GM19438 (cell line): ENCODE data around the gene CCDC28B.
A peak's percentile ranks its signal among the peaks of the same experiment; 100 is the strongest.
"Not testable (repeated sequence)": the region's sequence is repeated elsewhere in the genome, so short reads cannot be mapped to it uniquely, and the experiment has no call there.

Source experiments
- ATAC-seq: cut with Tn5 transposase; IDR thresholded peaks from one replicate; pipeline ENCODE4 v1.9.1; 2021; ENCODE audit warnings: low read depth; ENCODE audit not compliant: unreplicated experiment

Gene CCDC28B

GRCh38 chr1:32200226-32201010 is at the start of gene CCDC28B:
Gene CCDC28B, plus strand, starts transcription at chr1:32200595. Its CDS starts 1,341 bp downstream, at chr1:32201936.
- peak; percentile 23 for ATAC-seq

- ATAC-seq: no peak
Observed at GRCh38 chr1:32150847-32151246, 49.5 kb upstream of the CCDC28B start.

DNA sequence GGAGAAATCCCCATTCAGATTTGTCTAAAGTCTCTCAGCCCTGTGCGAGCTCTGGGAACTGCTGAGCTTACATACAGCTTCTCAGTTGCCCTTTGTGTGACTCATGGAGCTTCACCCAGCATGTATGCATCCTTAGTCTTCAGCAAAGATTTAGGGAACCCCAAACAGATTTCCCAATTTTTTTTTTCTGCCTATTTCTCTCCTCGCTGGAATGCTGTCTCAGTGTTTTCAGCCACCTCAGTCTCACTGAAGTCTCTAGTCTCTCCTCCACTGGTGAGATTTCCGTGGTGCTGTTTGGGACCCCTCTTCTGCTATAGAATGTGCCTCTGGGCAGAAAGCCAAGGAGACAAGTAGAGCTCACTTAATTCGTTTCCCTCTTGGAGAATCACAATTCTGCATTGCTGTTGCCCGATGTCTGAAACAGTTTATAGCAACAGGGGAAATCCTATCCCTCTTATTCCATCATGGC is 49.0 kb upstream of the CCDC28B start:
- no peak for ATAC-seq

DNA sequence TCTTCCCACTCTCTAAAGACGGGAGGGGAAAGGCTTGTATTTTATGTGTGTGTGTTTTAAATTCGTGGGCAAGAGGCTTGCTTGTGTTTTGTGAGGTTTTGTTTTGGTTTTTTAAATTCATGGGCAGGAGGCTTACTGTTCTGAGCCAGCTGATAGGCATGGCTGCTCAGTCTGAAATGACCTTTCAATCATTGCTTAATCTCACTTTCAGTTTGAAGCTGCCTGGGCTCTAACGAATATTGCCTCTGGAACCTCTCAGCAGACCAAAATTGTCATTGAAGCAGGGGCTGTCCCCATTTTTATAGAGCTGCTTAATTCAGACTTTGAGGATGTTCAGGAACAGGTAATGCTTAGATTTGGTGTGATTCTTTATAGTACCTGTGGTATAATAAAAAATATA is 41.2 kb upstream of the CCDC28B start:
- no peak for ATAC-seq

DNA sequence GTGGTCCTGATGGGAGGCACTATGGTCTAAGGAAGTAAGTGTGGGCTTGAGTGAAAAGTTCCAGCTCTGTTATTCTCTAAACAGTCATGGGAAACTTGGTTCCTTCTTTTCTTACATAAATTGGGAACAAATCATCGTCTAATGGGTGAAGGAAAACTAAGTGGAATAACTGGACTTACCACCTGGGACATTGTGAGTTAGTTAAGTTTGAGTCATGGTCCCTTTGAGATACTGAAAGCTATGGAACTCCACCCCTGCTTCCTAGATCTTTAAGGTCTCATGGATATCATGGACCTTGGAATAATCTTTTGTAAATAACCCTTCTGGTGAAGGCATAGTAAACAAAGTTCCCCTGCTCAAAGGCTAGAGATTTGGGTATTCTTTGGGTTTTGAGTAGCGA is 37.0 kb upstream of the CCDC28B start:
- no peak for ATAC-seq

DNA sequence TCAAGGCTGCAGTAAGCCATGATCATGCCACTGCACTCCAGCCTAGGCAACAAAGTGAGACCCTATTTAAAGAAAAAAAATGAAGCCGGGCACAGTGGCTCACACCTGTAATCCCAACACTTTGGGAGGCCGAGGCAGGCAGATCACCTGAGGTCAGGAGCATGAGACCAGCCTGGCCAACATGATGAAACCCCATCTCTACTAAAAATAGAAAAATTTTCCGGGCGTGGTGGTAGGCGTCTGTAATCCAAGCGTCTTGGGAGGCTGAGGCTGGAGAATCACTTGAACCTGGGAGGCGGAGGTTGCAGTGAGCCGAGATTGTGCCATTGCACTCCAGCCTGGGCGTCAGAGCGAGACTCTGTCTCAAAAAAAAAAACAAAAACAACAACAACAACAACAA is 34.8 kb upstream of the CCDC28B start:
- ATAC-seq: not testable (repeated sequence)

- ATAC-seq: no peak
Observed at GRCh38 chr1:32170991-32171390, 29.4 kb upstream of the CCDC28B start.

GRCh38 chr1:32172621-32173245 is 27.7 kb upstream of the CCDC28B start:
- no peak for ATAC-seq

DNA sequence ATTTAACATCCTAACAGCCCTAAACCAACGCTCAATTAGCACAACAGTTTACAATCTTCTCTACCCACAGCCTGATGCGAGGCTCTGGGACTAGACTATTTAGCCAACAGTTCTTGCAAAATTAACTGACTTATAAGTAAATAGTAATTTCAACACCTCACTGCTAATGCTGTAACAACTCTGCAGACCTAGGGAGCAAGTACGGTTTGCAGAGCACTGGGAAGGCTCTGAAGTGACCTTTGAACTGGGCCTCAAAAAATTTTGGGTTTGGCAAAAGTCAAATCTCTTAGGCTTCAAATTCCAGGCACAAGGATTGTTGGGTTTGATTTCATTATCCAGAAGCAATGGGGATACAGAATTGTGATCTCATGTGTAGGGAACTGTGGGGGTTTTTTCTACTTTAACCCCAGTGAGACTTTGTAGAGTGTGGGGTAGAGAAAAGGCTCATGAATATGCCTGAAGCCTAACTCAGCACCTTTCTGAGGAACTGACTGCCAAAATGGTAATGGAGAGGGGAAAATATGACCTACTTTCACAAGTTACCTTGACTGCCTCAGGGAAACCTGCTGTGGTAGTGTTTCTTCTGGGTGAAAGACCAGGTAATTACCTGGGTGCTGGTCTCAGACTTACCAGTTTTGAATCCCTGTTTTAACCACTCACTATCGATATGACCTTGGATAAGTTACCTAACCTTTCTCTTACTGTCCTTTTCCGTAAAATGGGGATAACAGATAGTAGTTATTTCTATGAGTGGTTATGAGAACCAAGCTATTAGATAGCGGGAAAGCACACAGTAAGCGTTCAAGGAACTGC is 21.8 kb upstream of the CCDC28B start:
- ATAC-seq: no peak

DNA sequence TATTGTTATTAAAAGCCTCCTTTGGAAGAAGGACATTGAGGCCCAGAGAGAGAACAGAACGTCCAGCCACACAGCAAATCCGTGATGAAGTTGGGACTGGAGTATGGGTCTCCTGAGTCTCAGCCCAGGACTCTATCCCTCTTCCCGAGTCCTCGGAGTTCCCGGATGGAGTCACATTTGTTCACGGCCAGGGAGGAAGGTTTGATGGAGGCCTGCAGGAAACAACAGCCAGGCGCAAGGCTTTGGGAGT is 21.3 kb upstream of the CCDC28B start:
- ATAC-seq: no peak

DNA sequence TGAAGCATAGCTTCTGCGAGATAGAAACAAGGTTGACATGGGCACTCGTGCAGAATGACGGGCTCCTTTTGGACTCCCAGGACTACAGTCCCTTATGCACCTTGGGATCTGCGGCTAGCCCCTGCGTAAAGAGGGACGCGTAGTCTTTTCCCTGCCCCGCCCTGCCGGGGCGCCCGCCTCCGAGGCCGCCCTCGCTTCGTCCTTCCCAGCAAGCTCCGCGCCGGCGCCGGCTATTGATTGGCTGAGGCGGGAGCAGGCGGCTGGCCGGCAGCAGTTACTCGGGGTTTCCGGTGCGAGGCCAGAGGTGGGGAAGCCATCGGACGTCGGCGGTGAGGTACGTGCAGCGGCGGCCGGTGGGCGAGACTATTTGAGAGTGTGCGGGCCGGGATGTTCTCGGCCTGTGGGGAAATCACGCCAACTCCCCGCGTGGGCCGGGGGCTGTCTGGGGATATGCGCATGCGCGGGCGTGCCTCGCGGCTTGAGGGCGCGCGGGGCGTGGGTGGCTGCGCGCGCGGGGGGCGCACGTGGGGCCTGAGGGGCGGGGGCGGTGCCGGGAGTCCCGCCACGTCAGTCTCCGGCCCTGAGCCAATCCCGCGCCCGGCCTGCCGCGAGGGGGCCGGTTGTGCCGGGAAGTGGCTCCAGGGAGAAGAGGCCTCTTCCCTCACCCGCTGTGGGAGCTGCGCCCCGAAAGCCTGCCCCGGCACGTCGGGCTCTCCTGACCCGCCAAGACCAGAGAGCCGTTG is 20.8 kb upstream of the CCDC28B start, which contains the start of gene TXLNA:
TXLNA (plus strand) TSS at position 233 of the 743 bp plus-strand sequence. CDS start 671 bp downstream, outside the sequence.
- peak; percentile 84 for ATAC-seq

DNA sequence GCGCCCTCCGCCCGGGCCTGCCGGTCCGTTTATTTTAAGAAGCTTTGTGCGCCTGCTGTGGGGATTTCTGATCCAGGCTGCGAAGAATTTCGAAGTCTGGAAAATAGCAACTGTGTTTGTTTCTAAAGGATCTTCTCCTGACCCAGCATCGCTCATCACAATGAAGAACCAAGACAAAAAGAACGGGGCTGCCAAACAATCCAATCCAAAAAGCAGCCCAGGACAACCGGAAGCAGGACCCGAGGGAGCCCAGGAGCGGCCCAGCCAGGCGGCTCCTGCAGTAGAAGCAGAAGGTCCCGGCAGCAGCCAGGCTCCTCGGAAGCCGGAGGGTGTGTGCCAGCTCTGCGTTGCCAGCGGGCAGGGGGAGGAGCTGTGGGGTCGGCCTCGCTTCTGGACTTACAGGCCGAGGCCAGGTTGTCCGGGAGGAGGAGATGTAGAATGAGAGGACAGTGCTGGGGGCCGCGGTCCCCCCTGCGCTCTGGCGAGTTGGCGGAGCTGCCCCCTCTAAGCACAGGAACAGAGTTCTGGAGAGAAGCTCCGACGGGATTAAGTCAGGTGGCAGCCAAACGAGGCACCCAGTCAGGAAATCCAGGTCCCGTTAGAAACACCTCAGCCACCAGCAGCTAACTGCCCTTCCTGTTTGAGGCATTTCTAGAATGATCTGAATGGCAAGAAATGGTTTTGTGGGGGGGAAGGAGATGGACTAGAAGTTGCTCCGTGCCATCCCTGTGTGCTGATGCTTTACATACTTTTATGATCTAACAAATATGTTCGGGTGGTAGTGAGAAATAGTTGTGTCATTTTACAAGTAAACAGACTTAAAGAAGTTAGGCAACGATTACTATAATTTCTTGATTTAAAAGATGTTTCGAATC is 20.0 kb upstream of the CCDC28B start:
- ATAC-seq: no peak

DNA sequence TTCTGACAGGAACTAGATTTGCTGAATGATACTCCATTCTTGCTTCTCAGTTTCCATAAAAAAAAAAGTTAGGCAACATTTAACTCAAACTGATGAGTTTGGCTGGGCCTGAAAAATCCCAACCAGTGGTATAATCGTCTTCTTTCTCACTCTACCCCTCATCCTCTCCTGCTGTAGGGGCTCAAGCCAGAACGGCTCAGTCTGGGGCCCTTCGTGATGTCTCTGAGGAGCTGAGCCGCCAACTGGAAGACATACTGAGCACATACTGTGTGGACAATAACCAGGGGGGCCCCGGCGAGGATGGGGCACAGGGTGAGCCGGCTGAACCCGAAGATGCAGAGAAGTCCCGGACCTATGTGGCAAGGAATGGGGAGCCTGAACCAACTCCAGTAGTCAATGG is 19.3 kb upstream of the CCDC28B start:
- no peak for ATAC-seq

DNA sequence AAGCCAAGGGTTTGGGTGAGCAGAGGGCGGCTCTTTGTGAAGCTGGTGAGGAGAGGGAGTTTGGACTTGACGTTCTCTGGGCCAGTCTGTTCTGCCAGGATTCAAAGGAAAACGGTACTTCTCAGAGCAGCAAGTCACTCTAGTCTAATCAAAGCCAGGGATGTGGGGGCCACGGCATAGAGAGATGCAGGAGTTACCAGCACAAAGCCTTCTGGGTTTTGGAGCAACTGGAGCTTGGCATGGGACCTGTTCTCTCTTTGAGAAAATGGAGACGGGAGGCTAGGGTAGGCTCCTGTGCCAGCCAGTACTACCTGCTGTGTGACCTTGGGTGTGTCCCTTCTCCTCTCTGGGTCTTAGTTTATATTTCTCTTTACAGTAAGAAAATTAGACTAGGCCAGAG is 18.8 kb upstream of the CCDC28B start:
- no peak for ATAC-seq

DNA sequence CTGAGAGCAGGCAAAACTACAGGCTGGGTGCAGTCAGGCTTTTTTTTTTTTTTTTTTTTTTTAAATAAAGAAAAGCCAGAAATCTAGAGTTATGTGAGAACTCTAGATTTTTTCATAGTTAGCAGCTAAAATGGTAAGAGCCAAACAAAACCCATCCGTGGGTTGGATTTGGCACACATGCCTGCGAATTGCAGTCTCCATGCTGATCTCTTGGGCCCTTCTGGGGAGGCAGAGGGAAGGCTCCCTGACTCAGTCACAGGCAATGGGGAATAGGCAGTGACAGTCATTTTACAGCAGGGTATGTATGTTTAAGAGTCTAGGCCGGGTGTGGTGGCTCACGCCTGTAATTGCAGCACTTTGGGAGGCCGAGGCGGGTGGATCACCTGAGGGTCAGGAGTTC is 18.3 kb upstream of the CCDC28B start:
- no peak for ATAC-seq

- no peak for ATAC-seq
Observed at GRCh38 chr1:32184650-32185049, 15.7 kb upstream of the CCDC28B start.

- no peak for ATAC-seq
Observed at GRCh38 chr1:32186077-32186476, 14.3 kb upstream of the CCDC28B start.

GRCh38 chr1:32186491-32186890 is 13.9 kb upstream of the CCDC28B start:
- no peak for ATAC-seq

DNA sequence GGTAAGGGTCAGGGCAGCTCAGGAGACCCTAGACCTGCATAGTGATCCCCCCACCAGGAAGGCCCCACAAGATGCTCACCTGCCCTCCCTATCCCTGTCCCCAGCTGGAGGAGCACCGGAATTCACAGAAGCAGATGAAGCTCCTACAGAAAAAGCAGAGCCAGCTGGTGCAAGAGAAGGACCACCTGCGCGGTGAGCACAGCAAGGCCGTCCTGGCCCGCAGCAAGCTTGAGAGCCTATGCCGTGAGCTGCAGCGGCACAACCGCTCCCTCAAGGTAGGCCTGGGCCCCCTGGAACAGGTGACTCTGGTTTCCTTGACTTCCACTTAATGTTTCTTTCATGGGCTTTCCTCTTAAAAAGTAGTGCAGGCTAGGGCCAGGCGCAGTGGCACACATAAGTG is 12.5 kb upstream of the CCDC28B start:
- ATAC-seq: no peak
